ENCODE measurements around the gene RAB35.

Gene RAB35

GRCh38 chr12:120086801-120087621 lies 29.5 kb downstream of the RAB35 start:
- DNase-seq (ENCODE audit: low read depth): peak; percentile 94

DNA sequence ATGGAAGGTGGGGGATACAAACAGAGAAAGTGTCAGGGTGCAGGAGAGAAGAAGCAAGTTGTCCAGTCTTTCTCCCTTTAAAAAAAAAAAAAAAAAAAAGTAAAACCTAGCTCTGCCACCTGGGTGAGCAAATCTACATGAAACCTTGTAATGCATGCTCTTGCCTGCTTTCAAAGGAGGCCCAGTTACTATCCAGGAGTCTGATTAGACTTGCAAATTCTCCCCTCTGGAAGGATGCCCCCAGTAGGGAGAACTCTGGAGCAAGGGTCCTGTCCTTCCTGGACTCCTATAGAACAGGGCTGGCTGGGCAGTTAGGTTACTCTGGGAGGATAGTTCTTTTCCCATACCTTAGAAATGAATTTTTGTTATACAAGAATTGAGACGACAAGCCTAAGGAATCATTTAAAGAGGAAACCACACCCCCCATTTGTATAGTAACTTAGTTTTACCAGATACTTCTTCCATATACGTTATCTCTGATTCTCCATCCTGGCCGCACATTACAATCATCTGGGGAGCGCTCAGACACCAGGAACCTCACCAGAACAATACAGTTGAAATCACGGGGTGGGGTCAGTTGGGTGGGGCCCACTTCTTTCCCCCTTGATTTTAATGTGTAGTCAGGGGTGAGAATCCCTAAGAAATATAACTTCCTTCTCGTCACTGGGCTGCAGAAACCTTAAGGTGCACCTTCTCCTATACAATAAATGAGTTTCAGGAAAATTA lies 30.5 kb downstream of the RAB35 start:
- no peak for DNase-seq (ENCODE audit: low read depth)

DNA sequence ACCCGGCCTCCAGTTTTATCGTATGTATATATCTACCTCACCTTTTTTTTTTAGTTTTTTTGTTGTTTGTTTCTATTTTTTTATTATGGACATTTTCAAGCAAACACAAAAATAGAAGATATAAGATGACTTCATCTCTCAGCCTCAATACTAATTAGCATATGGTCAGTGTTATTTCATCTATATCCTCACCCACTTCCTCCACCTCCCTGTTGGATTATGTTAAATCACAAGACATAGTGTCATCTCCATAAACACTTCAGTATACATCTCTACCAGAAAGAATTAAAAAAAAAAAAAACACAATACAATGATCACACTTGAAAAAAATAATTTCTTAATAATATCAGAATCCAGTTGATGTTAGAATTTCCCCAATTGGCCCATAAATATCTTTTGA lies 34.9 kb downstream of the RAB35 start:
- no peak for DNase-seq (ENCODE audit: low read depth)

GRCh38 chr12:120079411-120080400 lies 36.8 kb downstream of the RAB35 start:
- no peak for DNase-seq (ENCODE audit: low read depth)

GRCh38 chr12:120078868-120079267 lies 37.7 kb downstream of the RAB35 start:
- no peak for DNase-seq (ENCODE audit: low read depth)

DNA sequence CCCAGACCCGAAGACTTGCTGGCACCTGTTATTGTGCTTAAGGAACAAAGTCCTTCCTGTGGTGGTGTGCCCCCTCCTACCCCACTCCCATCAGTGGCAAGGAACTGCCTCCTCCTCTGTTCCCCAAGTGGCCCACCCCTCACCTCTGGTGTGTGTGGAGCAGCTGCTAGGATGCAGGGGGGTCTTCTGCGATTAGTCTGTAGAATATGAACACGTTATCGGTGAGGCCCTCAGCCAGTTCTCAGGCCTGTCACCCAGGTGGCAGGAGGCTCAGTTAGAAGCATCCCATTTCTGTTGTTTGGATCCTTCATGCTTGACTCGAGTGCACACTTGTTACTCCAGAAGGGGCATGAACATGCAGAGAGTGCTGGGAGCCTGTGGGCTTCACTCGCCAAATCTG lies 39.3 kb downstream of the RAB35 start:
- DNase-seq (ENCODE audit: low read depth): no peak

DNA sequence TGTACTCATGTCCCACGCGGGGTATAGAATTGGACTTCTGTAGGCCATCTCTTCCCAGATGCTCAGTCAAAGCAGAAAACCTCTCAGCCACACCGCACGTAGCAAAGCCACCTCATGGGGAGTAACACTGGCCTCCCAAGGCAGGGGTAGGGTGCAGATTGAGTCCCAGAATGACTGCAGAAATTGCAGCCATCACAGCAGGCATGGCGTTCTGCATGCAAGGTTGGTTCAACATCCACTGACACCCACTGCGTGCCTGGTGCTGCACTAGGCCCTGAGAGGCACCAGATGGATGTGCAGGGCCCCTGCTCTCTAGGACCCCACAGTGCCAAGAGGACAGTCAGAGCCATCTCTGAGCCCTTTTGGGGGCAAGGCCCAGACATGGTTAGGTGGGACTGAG lies 39.9 kb downstream of the RAB35 start:
- DNase-seq (ENCODE audit: low read depth): no peak

DNA sequence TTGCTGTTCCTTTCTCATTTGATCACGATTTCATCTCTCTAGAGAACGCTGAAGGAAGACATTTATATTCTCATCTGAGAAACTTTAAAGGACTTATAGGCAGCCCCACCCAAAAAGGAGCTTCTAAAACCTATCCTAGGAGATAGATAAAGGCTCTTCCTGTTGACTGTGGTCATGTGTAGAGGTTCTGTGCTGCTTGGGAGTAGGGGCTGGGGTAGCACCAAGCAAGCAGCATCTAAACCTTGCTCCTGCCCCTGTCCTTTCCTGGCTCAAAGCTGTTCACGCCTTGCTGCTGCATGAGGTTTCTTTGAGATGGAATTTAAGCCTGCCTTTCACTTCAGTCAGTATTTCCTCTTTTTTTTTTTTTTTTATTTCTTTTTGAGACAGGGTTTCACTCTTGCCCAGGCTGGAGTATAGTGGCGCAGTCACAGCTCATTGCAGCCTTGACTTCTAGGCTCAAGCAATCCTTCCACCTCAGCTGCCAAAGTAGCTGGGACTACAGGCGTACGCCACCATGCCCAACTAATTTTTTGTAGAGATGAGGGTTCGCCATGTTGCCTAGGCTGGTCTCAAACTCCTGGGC lies 41.4 kb downstream of the RAB35 start:
- DNase-seq (ENCODE audit: low read depth): no peak

DNA sequence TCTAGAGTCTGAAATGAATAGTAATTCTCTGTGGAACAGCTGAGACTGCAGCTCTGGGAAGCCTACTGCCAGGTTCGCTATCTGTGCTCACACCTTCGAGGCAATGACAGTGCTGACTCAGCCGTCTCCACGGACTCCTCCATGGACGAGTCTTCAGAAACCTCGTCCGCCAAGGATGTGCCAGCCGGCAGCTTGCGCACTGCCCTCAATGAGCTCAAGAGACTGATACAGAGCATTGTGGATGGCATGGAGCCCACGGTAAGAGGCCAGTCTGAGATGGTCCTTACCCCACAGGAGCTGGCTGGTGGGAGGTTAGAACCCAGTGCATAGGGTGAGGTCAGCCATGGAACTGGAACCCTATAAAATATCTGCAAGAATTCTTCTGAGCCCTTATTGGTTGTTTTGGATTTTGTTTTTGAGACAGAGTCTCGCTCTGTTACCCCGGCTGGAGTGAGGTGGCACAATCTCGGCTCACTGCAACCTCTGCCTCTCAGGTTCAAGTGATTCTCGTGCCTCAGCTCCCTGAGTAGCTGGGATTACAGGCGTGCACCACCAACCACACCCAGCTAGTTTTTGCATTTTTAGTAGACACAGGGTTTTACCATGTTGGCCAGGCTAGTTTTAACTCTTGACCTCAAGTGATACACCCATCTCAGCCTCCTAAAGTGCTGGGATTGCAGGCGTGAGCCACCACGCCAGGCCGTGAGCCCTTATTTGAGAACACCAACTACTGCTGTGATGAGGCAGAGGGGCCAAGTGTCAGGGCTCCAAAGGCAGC lies 43.9 kb downstream of the RAB35 start:
- DNase-seq (ENCODE audit: low read depth): no peak

DNA sequence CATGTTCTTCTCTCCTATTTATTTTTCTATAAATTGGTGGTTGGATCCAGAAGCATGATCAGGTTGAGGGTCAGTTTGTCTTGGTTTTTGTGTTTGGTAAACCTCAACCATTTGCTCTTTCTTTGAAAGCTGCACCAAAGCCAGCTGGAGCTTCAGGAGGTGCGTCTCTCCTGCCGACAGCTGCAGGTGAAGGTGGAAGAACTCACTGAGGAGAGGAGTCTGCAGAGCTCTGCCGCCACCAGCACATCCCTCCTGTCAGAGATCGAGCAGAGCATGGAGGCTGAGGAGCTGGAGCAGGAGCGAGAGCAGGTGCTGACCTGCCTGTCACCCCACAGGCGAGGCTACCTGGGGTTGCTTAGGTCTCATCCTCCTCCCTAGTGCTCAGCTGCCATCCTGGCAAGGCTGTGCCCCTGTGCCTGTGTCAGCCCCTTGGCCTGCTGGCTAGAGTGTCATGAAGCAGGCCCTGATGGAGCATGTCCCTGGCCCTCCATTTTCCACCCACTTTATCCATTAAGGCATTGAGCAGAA lies 45.0 kb downstream of the RAB35 start:
- DNase-seq (ENCODE audit: low read depth): no peak

DNA sequence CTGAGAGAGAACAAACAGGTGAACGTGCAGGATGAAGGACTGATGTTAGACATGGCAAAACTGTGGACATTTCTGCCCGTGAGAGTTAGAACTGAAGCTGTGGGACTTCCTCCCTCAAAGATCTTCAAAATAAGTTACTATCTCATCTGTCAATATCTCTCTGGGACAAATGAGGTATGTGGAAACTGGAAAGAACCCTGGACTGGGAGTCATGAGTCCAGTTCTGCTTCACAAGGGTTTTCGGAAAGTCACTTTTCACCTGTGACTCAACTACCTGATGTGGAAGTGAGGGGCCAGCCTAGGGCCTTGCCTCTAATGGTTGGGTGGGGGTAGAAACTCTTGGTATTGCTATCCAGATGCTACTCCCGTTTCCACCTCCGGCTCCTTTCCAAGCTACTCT lies 47.3 kb downstream of the RAB35 start:
- DNase-seq (ENCODE audit: low read depth): no peak

GRCh38 chr12:120067901-120068300 lies 48.7 kb downstream of the RAB35 start:
- DNase-seq (ENCODE audit: low read depth): no peak

DNA sequence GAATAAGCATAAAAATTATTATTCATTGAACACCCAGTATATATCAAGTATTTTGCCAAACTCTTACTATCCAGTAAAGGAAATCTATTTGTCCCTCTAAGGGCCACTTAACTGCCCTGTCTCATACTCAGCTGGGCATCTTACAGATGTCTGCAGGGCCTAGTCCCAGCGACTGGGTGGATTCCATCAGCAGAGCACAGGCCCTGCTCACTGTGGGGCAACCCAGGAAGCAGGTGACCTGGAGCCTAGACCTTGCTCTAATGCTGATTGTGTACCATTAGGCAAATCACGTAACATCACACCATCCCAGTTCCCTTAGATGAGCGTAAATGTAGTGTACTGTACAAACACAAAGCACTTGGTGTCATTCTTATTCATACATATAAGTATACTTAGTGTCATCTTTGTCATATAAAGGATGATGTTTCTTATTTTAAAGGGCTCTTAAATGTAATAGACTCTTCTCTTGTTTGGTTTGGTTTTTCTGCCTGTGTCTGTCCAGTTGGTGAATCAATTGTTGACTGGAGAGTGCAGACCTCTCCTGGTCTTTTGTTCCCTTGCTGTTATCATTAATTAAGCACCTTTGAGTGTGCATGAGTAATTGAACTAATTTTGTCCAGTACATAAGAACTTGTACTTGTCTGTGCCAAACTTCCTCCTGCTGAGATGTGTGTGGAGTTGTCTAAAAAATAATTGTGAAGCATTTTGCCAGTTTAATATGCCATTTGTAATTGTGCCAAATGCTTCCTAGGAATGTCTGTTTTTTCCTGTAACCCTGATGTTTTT lies 49.3 kb downstream of the RAB35 start:
- DNase-seq (ENCODE audit: low read depth): no peak

GRCh38 chr12:120066341-120066740 lies 50.2 kb downstream of the RAB35 start:
- DNase-seq (ENCODE audit: low read depth): no peak

- DNase-seq (ENCODE audit: low read depth): no peak
Measured at GRCh38 chr12:120065472-120065871, 51.1 kb downstream of the RAB35 start.

- DNase-seq (ENCODE audit: low read depth): no peak
Measured at GRCh38 chr12:120064054-120064940, 52.3 kb downstream of the RAB35 start.

GRCh38 chr12:120062976-120063579 lies 53.5 kb downstream of the RAB35 start:
- DNase-seq (ENCODE audit: low read depth): no peak

DNA sequence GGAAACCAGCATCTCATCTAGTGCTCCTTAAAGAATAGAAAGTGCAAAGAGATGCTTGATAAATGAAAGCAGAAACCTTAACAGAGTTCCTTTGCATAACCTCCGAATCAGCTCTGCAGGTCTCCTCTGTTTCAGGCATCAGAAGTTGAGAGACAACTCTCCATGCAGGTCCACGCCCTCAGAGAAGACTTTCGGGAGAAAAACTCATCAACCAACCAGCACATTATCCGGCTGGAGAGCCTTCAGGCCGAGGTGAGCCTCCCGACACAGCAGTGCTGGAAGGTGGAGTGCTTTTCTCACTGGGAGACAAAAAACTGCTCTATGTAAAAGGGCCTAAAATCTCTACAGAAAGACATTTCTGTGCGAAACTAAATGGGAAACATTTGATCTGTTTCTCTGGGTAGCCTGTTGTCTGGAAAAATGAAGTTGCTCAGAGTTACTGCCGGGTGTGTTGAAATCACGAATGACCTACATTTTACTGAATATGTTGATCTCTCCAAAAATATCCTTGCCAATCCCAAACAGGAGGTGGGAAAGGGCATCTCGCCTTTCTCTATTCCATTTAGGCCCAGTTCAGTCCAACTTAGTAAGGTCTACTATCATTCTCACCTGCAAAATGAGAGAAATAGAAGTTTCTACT lies 54.9 kb downstream of the RAB35 start:
- no peak for DNase-seq (ENCODE audit: low read depth)
